LHCN-M2 (cell line): ENCODE results near the gene ZNF273. TPM values are rescaled to one million over a fixed set of nuclear protein-coding genes. Genes with fewer than 3 reads are reported as not detected.
"Not testable (repeated sequence)": the region's sequence is repeated elsewhere in the genome, so short reads cannot be mapped to it uniquely, and the experiment has no call there.

ENCODE experiments used
- DNase-seq: peaks from one replicate; pipeline ENCODE4 v3.0.0-alpha.2; 2012; ENCODE audit warnings: low read depth
- total RNA-seq: library from RNA; depleted of rRNA; stranded (reverse); fragments of >200 nt; gene quantifications from 2 replicates; pipeline ENCODE4 v1.2.3, GENCODE V29; 2014

Gene ZNF273
- total RNA-seq, 1 experiment from 2014 or later = 9.6 TPM

DNA sequence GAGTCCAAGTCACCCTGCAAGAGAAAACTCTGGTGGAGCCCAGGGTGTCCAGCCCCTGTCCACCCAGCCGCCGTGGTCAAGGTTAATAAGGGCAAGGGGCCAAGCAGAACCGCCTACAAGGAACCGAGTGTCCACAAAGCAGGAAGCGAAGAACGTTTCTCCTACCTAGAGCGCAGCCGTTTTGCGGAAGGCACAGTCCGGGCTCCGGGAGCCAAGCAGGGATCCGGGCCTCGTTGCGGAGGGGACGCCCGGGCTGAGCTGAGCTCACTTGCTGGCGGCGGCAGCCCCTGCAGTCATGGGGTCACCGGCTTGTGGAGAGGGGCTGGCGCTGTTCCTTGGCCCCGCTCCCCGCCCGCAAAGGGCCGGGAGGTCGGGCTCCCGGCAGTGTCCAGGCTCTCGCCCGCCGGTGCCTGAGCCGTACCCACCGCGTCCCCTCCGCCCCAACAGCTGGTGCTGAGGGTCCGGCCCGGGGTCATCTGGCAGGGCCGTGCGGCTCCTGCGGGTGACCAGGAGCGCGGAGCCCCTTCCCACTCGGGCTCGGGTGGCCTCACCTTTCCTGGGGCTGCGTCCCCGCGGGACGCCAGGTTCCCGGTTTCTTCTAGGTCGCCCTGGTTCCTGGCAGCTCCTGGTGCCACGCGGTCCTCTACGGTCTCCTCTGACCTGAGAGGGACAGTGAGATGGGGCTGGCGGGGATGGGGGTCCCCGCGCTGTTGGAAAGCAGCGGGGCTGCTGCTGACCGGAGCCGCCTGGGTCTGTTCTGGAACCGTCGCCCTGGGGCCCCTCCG is 14.0 kb upstream of the ZNF273 start:
- DNase-seq = no peak

DNA sequence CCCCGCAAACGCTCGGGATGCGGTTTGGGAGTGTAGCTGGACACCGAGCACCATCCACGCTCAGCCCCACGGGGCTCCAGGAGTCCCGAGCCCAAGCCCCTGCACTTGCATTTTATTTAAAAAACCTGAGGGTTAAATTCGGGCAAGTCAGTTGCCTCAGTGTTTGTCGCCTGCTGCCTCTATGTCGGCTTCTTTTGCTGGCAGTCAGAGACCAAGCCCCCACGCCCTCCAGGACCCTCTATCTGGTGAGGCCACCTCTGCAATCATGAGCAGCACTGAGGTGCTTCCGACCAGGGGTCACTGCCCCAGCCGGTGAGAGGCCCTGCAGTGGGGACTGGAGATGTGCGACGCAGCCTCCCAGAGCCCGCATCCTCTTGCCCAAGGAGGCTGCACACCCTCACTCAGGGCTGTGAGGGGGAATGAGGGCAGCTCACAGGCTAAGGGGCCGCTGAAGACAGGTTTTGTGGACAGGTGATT is 13.3 kb upstream of the ZNF273 start:
- no peak for DNase-seq

DNA sequence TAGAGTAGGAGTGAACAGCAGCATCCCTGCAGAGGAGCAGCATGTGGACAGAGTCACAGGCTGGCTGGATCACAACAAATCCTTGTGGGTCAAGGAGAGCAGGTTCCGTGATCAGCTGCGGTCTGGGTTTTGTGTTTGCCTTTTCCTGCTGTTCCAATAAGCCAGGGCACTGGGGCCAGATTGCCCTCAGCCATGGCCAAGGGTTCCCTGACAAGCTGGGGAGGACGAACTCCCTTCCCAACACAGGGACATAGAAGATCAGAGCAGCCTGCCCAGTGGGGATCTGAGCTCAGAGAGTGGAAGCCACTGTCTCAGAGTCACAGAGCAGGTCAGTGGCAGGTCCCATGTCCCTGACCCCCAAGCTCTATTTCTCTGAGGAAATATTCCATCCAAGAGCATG is 12.8 kb upstream of the ZNF273 start:
- not testable (repeated sequence) for DNase-seq

DNA sequence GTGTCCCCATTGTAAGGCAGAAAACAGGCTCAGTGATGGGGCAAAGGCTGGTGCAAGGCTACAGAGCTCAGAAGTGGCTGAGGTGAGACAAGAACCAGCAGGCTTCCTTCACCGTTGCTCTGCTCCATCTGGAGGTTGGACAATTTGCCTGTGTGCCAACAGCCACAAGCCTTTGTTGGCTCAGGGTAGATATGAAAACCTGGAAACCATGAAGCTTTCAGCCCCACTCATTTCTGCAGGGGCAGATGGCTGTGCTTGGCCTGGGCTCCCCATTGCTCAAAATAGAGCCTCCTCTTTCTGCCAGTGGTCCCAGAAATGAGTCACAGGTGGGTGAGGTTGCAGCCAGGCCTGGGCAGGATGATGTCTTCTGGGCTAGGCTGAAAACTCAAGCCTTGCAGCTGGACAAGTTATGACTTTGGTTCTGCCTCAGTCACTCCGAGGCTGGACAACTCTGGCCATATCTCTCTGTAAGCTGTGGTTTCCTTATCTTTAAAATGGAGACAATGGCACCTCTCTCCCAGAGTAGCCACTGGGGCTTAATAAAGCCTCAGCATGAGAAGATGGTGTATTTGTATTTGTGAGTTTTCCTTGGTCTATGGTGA is 12.2 kb upstream of the ZNF273 start:
- no peak for DNase-seq

DNA sequence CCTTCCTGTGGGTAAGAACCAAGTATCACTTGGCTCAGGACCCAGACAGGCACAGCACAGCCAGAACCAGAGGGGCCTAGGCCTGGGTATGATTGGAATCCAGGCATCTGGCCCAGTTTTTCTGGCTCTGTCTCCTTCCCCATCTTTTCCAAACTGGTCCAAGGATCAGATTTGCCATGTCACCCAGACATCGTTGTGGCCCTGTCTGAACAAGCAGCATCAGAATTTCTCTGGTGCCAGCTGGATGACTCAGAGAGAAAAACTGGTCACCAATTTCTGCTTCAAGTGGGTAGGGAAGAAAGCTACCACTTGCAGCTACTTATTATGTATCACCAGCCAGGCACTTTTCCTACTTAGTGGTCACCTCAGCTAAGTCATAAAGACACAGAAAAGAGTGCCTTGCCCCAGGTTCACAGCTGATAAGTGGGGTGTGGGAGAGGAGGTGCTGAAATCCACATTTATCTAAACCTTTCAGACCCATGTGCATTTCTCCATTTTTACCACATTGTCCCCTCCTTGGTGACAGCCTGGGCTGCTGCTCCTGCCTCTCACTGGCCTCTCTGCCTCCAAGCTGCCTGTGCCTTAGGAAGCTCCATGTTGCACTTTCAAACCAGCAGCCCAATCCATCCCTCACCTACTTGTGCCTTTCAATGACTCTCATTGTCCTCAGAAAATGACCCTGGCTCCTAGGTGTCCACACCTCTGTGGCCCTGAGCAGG is 11.6 kb upstream of the ZNF273 start:
- peak; percentile 41 for DNase-seq

DNA sequence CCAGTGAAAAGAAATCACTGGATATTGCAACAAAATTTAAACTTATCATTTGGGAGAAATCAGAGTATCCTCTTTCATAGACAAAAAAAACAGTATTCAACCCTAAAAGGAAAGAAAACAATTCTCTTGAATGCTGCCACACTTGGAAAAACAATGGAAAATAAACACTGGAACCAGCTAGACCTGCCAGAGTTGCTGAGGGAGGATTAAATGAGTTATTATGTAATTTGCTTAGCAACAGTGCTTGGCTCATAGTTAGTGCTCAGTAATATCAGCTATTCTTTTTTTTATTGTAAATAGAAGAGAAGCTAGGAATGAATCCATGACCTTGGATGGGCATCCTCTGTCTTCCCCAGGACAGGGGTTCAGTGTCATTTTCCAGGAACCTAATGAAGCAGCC is 11.0 kb upstream of the ZNF273 start:
- DNase-seq = no peak

DNA sequence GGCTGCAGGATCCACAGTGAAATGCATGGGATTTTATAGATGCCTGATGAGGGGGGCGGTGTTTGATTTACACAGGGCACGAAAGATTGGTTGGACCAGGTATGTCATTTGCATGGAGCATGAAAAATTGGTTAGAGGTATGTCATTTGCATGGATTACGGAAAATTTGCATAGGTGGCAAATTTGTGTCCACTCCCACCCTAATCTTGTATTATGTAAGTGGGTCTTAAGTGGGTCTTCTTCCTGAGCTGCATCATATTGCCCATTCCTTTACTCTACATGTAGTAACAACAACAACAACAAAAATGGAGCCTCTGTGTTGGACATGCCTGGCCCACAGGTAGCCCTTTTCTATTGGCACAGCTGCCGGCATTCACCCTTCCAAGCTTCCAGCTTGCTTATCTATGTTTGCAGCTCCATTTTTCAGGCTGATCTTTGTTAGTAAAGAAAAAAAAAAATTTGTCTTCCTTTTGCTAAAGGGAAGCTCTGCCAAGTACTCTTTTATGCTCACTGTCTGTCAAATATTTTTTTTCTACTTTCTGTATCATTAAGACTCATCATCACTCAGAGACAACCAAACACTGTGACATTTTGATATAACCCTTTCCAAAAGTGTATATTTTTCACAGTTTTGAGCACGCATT is 10.3 kb upstream of the ZNF273 start:
- no peak for DNase-seq

DNA sequence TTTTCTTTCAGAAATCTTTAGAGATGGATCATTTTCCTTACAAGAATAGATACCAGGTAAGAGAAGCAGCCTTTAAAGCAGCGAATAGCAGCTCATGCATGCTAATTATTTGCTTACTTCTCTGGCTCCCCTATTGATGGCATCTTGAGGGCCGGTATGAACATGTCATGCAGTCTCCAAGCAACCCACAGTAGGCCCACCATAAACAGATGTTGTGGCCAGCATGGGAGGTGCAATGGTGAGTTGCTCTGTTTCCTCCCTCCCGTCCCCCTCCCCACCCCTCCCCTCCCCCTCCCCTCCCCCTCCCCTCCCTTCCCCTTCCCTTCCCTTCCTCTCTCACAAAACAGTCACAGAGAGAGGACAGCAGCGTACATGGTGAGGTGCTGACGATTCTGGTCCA is 9.7 kb upstream of the ZNF273 start:
- no peak for DNase-seq

DNA sequence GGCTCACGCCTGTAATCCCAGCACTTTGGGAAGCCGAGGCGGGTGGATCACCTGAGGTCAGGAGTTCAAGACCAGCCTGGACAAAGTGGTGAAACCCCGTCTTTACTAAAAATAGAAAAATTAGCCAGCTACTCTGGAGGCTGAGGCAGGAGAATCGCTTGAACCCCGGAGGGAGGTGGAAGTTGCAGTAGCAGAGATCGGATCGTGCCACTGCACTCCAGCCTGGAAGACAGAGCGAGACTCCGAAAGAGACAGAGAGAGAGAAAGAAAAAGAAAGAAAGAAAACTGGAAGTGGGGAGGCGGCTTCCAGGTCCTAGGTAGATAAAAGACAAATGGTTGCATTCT is 640 bp upstream of the ZNF273 start:
- not testable (repeated sequence) for DNase-seq

DNA sequence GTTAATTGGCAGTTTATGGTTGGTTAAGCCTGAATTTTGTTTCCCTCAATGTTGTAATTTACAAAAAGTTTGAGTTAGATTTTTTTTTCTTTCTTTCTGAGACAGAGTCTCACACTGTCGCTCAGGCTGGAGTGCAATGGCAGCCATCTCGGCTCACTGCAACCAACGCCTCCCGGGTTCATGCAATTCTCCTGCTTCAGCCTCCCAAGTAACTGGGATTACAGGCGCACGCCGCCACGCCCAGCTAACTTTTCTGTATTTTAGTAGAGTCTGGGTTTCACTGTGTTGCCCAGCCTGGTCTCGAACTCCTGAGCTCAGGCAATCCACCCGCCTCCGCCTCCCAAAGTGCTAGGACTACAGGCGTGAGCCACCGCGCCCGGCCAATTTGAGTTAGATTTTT is 935 bp downstream of the ZNF273 start:
- DNase-seq = no peak

DNA sequence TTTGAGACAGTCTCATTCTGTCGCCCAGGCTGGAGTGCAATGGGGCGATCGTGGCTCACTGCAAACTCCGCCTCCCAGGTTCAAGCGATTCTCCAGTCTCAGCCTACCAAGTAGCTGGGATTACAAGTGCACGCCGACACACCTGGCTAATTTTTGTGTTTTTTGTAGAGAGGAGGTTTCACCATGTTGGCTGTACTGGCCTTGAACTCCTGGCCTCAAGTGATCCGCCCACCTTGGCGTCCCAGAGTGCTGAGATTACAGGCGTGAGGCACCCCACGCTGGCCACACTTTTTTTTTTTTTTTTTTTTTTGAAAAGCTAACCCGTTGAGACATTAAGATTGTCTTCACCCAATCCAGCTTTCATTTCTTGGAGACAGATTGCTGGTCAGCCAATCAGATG is 2.1 kb downstream of the ZNF273 start:
- no peak for DNase-seq

DNA sequence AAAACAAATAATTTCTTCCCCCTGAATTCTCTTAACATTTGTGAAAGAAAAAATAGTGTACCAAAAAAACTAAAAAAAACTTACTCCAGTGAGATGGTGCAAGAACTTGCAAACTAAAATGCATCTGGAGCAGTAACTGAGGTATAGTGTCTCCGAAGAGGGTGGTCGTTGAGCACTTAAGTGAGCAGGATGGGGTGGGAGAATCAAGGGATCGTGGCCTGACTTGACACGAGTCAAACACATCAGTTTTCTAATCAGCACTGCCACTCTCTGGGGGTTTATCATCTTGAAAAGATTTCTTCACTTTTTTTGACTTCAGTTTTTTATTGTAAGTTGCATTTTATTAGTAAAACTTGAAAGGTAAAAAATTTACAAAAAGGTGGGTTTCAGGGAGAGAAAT is 2.5 kb downstream of the ZNF273 start:
- no peak for DNase-seq

DNA sequence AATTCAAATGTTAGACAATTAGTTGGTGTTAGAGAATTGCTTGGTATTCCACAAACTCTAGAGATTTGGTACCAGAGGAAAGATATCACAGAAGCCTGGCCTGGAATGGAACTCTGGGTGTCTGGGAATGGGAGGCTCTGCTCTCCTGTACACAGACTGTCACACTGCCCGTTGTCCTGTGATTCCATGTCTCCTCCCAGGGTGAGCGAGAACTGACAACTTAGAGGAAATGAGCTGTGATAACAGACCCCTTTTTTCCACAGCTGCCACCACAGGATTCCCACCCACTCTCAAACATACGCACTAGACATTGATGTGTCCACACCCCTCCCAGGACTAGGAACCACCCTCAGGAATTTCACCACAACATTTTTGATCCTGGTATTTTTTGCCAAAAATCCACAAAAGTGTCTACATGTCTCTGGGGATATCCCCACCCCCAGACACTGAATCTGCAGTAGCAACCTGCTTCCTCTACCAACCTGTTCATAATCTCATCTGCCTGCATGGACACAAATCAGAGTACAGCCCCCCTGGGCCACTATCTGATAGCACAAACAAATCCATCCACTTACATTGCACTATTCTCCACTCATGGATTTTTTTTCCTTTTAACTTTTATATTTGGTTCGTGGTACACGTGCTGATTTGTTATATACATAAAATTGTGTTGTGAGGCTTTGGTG is 4.7 kb downstream of the ZNF273 start:
- peak; percentile 57 for DNase-seq

DNA sequence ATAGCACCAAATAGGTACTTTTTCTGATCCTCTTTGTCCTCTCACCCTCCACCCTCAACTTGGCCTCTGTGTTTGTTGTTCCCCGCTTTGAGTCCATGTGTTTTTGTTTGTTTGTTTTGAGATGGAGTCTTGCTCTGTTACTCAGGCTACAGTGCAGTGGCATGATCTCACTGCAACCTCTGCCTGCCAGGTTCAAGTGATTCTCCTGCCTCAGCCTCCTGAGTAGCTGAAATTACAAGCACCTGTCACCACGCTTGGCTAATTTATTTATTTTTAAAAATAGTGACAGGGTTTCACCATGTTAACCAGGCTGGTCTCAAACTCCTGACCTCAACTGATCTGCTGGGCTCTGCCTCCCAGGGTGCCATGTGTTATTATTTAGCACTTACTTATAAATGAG is 5.3 kb downstream of the ZNF273 start:
- no peak for DNase-seq

DNA sequence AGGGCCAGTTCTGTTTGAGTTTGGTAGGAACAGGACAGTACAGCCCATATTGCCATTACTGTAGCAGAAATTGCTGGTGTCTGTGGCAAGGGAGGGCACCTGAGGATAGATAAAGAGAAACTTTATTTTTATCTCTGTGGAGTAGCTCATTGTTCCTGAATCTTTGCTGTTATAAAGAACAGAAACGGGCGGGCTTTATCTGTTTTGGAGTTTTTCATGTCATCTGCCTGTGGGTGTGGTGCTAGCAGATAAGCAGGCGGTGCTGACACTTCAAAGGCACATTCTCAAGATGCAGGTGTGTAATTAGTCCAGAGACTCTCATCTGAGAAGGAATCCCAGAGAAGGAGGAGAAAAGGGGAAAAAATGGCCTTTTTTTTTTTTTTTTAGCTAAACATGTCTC is 11.5 kb downstream of the ZNF273 start:
- no peak for DNase-seq

DNA sequence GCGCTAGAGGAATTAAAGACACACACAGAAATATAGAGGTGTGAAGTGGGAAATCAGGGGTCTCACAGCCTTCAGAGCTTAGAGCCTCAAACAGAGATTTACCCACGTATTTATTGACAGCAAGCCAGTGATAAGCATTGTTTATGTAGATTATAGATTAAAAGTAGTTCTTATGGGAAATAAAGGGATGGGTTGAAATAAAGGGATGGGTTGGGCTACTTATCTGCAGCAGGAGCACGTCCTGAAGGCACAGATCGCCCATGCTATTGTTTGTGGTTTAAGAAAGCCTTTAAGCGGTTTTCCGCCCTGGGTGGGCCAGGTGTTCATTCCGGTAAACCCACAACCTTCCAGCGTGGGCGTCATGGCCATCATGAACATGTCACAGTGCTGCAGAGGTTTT is 12.2 kb downstream of the ZNF273 start:
- not testable (repeated sequence) for DNase-seq

DNA sequence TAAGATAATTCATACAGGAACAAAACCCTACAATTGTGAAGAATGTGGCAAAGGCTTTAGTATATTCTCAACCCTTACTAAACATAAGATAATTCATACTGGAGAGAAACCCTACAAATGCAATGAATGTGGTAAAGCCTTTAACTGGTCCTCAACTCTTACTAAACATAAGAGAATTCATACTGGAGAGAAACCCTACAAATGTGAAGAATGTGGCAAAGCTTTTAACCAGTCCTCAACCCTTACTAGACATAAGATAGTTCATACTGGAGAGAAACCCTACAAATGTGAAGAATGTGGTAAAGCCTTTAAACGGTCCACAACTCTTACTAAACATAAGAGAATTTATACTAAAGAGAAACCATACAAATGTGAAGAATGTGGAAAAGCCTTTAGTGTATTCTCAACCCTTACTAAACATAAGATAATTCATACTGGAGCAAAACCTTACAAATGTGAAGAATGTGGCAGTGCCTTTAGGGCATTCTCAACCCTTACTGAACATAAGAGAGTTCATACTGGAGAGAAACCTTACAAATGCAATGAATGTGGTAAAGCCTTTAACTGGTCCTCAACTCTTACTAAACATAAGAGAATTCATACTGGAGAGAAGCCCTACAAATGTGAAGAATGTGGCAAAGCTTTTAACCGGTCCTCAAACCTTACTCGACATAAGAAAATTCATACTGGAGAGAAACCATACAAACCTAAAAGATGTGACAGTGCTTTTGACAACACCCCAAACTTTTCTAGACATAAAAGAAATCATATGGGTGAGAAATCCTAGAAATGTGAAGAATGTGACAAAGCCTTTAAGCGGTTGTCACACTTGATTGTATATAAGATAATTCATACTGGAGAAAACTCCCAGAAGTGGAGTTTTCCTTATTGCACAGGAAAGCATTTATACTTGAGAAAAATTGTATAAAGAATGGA is 25.4 kb downstream of the ZNF273 start:
- not testable (repeated sequence) for DNase-seq

DNA sequence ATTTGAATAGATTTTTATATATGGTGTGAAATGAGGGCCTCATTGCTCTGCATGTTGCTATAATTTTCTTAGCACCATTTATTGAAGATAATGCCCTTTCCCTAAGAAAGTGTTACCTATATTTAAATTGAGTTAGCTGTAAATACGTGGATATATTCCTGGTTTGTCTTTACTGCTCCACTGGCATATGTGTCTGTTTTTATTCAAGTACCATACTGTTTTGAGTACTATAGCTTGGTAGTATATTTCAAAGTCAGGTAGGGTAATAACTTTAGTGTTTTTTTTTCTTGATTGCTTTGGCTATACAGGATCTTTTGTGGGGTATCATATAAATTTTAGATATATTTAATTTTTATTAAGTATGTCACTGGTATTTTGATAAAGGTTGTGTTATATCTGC is 31.4 kb downstream of the ZNF273 start:
- no peak for DNase-seq

DNA sequence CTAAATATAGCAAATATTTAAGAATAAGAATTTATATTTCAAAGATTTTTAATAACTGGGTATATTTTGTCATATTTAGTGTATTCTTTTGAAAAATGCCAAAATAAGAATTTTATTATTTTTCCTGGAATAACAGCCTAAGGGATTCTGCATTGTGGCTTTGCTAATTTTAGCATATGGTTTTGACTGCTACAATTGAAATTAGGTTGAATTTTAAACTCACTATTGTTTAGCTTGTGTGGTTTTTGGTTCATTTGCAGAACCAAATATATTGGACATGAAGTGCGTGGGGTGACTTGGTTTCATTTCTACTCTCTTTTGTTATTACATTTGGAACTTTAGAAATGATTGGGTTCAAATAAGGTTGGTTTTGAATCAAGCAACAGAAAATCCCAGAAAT is 35.5 kb downstream of the ZNF273 start:
- DNase-seq = no peak

DNA sequence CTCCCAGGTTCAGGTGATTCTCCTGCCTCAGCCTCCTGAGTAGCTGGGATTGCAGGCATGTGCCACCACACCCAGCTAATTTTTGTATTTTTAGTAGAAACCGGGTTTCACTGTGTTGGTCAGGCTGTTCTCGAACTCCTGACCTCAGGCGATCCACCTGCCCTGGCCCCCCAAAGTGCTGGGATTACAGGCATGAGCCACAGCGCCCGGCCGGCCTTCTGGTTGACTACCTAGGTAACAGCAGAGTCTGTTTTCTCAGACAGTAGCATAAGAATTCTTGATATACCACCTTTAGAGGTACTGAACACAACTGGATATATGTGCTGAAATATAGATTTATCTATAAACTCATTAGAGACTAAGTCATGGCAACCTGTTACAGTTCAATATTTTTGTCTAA is 36.9 kb downstream of the ZNF273 start:
- DNase-seq = not testable (repeated sequence)
